ENCODE data around the gene SLC26A8.
A peak's percentile ranks its signal among the peaks of the same experiment; 100 is the strongest.
"Not testable (repeated sequence)": the region's sequence is repeated elsewhere in the genome, so short reads cannot be mapped to it uniquely, and the experiment has no call there.

Gene SLC26A8

DNA sequence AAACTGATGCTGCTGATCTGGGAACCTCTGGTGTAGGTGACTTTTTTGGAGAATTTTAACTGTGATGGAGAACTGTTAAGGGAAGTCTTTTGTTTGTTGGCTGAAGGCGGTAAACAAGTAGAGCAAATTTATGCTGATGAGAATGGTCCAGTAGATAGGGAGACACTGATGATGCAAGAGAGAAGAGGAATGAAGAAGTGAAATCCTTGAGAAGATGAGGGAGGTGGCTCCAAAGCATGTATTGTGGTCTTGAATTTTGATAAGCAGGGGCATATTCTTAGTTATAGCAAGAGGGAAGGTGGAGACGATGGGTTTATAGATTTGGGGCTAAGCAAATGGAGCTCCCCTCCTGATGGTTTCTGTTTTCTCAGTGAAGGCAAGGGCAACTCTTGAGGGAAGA, 25.1 kb upstream of the SLC26A8 start:
- no peaks in the 10 kb centered on the region for H3K9me3 ChIP-seq (ENCODE audit: control insufficient read depth, insufficient read depth, low read length)
- H3K9ac ChIP-seq (ENCODE audit: low read depth, low read length): no peak overlapping the region
- no peak overlapping the region for H3K4me3 ChIP-seq (ENCODE audit: low read depth, low read length)
- H3K27me3 ChIP-seq (ENCODE audit: control insufficient read depth, insufficient read depth, low read length): no peaks in the 10 kb centered on the region
- H3K36me3 ChIP-seq (ENCODE audit: control insufficient read depth, insufficient read depth, low read length): no peaks in the 10 kb centered on the region
- no peaks in the 10 kb centered on the region for H3K4me1 ChIP-seq (ENCODE audit: control insufficient read depth, insufficient read depth, low read length)

GRCh38 chr6:36042618-36043260, 18.3 kb upstream of the SLC26A8 start:
- H3K27me3 ChIP-seq (ENCODE audit: control insufficient read depth, insufficient read depth, low read length): no peaks in the 10 kb centered on the region
- H3K4me3 ChIP-seq (ENCODE audit: low read depth, low read length): no peak overlapping the region
- H3K4me1 ChIP-seq (ENCODE audit: control insufficient read depth, insufficient read depth, low read length): no peaks in the 10 kb centered on the region
- H3K9me3 ChIP-seq (ENCODE audit: control insufficient read depth, insufficient read depth, low read length): no peaks in the 10 kb centered on the region
- H3K9ac ChIP-seq (ENCODE audit: low read depth, low read length): no peak overlapping the region
- no peaks in the 10 kb centered on the region for H3K36me3 ChIP-seq (ENCODE audit: control insufficient read depth, insufficient read depth, low read length)

GRCh38 chr6:36040958-36041357, 16.5 kb upstream of the SLC26A8 start:
- Histone ChIP-seq H3K4me1 (ENCODE audit: control insufficient read depth, insufficient read depth, low read length) (no peaks in the 10 kb centered on the region), H3K9ac (ENCODE audit: low read depth, low read length) (no peak overlapping the region), H3K36me3 (ENCODE audit: control insufficient read depth, insufficient read depth, low read length) (no peaks in the 10 kb centered on the region), H3K27me3 (ENCODE audit: control insufficient read depth, insufficient read depth, low read length) (no peaks in the 10 kb centered on the region), H3K4me3 (ENCODE audit: low read depth, low read length) (no peak overlapping the region), H3K9me3 (ENCODE audit: control insufficient read depth, insufficient read depth, low read length) (no peaks in the 10 kb centered on the region)

DNA sequence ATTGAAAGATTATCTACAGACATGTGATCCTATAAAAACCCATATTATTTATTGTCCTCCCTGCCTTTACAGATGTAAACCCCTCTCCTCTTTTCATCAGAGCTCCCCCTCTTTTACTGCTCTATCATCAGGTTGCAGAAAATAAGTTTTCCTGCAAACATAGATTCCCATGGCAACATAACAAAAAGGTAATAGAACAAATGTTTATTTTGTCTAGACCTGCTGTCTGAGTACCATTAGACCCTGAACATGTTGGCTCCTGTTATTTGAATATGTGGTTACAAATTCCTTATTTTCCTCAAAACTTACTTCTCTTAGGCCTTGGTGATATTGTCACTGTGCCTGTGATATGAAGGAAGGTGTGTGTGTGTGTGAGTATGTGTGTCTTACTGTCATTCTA, 14.7 kb upstream of the SLC26A8 start:
- no peaks in the 10 kb centered on the region for H3K27me3 ChIP-seq (ENCODE audit: control insufficient read depth, insufficient read depth, low read length)
- H3K9me3 ChIP-seq (ENCODE audit: control insufficient read depth, insufficient read depth, low read length): no peaks in the 10 kb centered on the region
- no peaks in the 10 kb centered on the region for H3K36me3 ChIP-seq (ENCODE audit: control insufficient read depth, insufficient read depth, low read length)
- H3K4me1 ChIP-seq (ENCODE audit: control insufficient read depth, insufficient read depth, low read length): peaks cover under 1% of the 10 kb centered on the region
- H3K4me3 ChIP-seq (ENCODE audit: low read depth, low read length): no peak overlapping the region
- no peak overlapping the region for H3K9ac ChIP-seq (ENCODE audit: low read depth, low read length)

- no peak overlapping the region for H3K4me3 ChIP-seq (ENCODE audit: low read depth, low read length)
- no peak overlapping the region for H3K9ac ChIP-seq (ENCODE audit: low read depth, low read length)
- no peaks in the 10 kb centered on the region for H3K27me3 ChIP-seq (ENCODE audit: control insufficient read depth, insufficient read depth, low read length)
- no peaks in the 10 kb centered on the region for H3K9me3 ChIP-seq (ENCODE audit: control insufficient read depth, insufficient read depth, low read length)
- H3K4me1 ChIP-seq (ENCODE audit: control insufficient read depth, insufficient read depth, low read length): peaks cover 6% of the 10 kb centered on the region
- H3K36me3 ChIP-seq (ENCODE audit: control insufficient read depth, insufficient read depth, low read length): no peaks in the 10 kb centered on the region
Observed at GRCh38 chr6:36038120-36038876, 13.9 kb upstream of the SLC26A8 start.

DNA sequence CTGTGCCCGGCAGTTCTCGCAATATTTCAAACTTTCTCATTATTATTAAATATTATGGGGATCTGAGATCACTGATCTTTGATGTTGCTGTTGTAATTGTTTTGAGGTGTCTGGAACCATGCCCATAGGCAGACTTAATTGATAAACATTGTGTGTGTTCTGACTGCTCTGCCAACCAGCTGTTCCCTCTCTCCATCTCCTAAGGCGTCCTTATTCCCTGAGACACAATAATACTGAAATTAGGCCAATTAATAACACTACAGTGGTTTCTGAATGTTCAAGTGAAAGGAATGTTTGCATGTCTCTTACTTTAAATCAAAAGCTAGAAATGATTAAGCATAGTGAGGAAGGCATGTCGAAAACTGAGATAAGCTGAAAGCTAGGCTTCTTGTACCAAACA, 10.8 kb upstream of the SLC26A8 start:
- Histone ChIP-seq H3K9ac (ENCODE audit: low read depth, low read length) (no peak overlapping the region), H3K27me3 (ENCODE audit: control insufficient read depth, insufficient read depth, low read length) (no peaks in the 10 kb centered on the region), H3K9me3 (ENCODE audit: control insufficient read depth, insufficient read depth, low read length) (no peaks in the 10 kb centered on the region), H3K4me1 (ENCODE audit: control insufficient read depth, insufficient read depth, low read length) (peaks cover 6% of the 10 kb centered on the region), H3K36me3 (ENCODE audit: control insufficient read depth, insufficient read depth, low read length) (no peaks in the 10 kb centered on the region), H3K4me3 (ENCODE audit: low read depth, low read length) (no peak overlapping the region)

- H3K9ac ChIP-seq (ENCODE audit: low read depth, low read length): no peak overlapping the region
- no peaks in the 10 kb centered on the region for H3K9me3 ChIP-seq (ENCODE audit: control insufficient read depth, insufficient read depth, low read length)
- no peaks in the 10 kb centered on the region for H3K36me3 ChIP-seq (ENCODE audit: control insufficient read depth, insufficient read depth, low read length)
- no peak overlapping the region for H3K4me3 ChIP-seq (ENCODE audit: low read depth, low read length)
- peaks cover 8% of the 10 kb centered on the region for H3K4me1 ChIP-seq (ENCODE audit: control insufficient read depth, insufficient read depth, low read length)
- H3K27me3 ChIP-seq (ENCODE audit: control insufficient read depth, insufficient read depth, low read length): no peaks in the 10 kb centered on the region
Observed at GRCh38 chr6:36034441-36034840, 10.0 kb upstream of the SLC26A8 start.

DNA sequence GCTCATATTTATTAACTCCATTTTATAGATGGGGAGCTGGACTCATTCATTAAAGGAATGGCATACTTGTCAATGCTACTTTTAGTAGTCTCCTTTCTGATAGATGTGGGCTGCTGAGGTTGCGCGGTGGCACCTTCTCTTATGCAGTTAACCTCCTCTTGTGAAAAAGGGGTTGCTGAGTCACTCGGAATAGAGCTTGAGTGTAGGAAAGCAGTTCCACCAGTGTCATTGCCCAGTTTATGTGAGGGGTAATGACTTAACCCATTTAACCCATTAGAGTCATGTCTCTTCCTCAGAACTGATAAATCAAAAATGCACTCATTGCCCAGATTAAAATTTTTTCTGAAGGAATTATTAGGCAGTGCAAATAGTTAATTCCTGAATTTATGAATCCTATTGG, 9.5 kb upstream of the SLC26A8 start:
- no peaks in the 10 kb centered on the region for H3K36me3 ChIP-seq (ENCODE audit: control insufficient read depth, insufficient read depth, low read length)
- no peaks in the 10 kb centered on the region for H3K27me3 ChIP-seq (ENCODE audit: control insufficient read depth, insufficient read depth, low read length)
- H3K9ac ChIP-seq (ENCODE audit: low read depth, low read length): no peak overlapping the region
- no peaks in the 10 kb centered on the region for H3K9me3 ChIP-seq (ENCODE audit: control insufficient read depth, insufficient read depth, low read length)
- H3K4me1 ChIP-seq (ENCODE audit: control insufficient read depth, insufficient read depth, low read length): peaks cover 9% of the 10 kb centered on the region
- no peak overlapping the region for H3K4me3 ChIP-seq (ENCODE audit: low read depth, low read length)

GRCh38 chr6:36033144-36033543, 8.7 kb upstream of the SLC26A8 start:
- not testable (repeated sequence) for H3K36me3 ChIP-seq (ENCODE audit: control insufficient read depth, insufficient read depth, low read length); H3K27me3 ChIP-seq (ENCODE audit: control insufficient read depth, insufficient read depth, low read length); H3K9ac ChIP-seq (ENCODE audit: low read depth, low read length); H3K4me1 ChIP-seq (ENCODE audit: control insufficient read depth, insufficient read depth, low read length); H3K9me3 ChIP-seq (ENCODE audit: control insufficient read depth, insufficient read depth, low read length); H3K4me3 ChIP-seq (ENCODE audit: low read depth, low read length)

DNA sequence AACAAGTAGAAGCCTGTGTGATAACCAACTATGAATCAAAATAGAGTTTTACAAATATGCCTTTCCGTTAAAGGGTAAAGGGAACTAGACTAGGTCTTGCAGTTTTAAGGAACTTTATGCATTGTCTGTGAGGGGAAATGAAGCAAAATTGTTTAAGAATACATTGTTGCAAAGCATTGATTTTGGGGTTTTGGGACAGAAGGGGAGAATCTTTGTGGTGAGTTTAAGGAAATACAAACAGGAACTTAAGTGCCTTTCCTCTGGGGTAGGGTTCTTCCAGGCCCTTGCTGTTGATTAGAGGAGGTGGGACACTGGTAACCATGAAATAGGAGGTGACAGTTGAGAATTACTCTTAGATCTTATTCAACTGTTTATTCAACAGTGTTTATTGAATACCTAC, 7.8 kb upstream of the SLC26A8 start:
- Histone ChIP-seq H3K9ac (ENCODE audit: low read depth, low read length) (no peak overlapping the region), H3K4me1 (ENCODE audit: control insufficient read depth, insufficient read depth, low read length) (peaks cover 9% of the 10 kb centered on the region), H3K27me3 (ENCODE audit: control insufficient read depth, insufficient read depth, low read length) (no peaks in the 10 kb centered on the region), H3K4me3 (ENCODE audit: low read depth, low read length) (no peak overlapping the region), H3K36me3 (ENCODE audit: control insufficient read depth, insufficient read depth, low read length) (no peaks in the 10 kb centered on the region), H3K9me3 (ENCODE audit: control insufficient read depth, insufficient read depth, low read length) (no peaks in the 10 kb centered on the region)

GRCh38 chr6:36029464-36029863, 5.0 kb upstream of the SLC26A8 start:
- peaks cover 28% of the 10 kb centered on the region for H3K4me1 ChIP-seq (ENCODE audit: control insufficient read depth, insufficient read depth, low read length)
- no peaks in the 10 kb centered on the region for H3K9me3 ChIP-seq (ENCODE audit: control insufficient read depth, insufficient read depth, low read length)
- no peaks in the 10 kb centered on the region for H3K36me3 ChIP-seq (ENCODE audit: control insufficient read depth, insufficient read depth, low read length)
- no peaks in the 10 kb centered on the region for H3K27me3 ChIP-seq (ENCODE audit: control insufficient read depth, insufficient read depth, low read length)
- no peak overlapping the region for H3K9ac ChIP-seq (ENCODE audit: low read depth, low read length)
- peak overlapping the region; percentile 93 for H3K4me3 ChIP-seq (ENCODE audit: low read depth, low read length)

- Histone ChIP-seq H3K4me1 (ENCODE audit: control insufficient read depth, insufficient read depth, low read length) (peaks cover 28% of the 10 kb centered on the region), H3K27me3 (ENCODE audit: control insufficient read depth, insufficient read depth, low read length) (no peaks in the 10 kb centered on the region), H3K36me3 (ENCODE audit: control insufficient read depth, insufficient read depth, low read length) (no peaks in the 10 kb centered on the region), H3K9me3 (ENCODE audit: control insufficient read depth, insufficient read depth, low read length) (no peaks in the 10 kb centered on the region), H3K4me3 (ENCODE audit: low read depth, low read length) (peak overlapping the region; percentile 93), H3K9ac (ENCODE audit: low read depth, low read length) (peak overlapping the region; percentile 88)
Observed at GRCh38 chr6:36028877-36029324, 4.5 kb upstream of the SLC26A8 start.
